NCI-H226 (cell line): ENCODE results near the gene RCAN1.
"Not testable (repeated sequence)": the region's sequence is repeated elsewhere in the genome, so short reads cannot be mapped to it uniquely, and the experiment has no call there.

ENCODE experiments used
- DNase-seq: peaks from one replicate; pipeline ENCODE4 v3.0.0-alpha.2; 2015

RCAN1 gene

DNA sequence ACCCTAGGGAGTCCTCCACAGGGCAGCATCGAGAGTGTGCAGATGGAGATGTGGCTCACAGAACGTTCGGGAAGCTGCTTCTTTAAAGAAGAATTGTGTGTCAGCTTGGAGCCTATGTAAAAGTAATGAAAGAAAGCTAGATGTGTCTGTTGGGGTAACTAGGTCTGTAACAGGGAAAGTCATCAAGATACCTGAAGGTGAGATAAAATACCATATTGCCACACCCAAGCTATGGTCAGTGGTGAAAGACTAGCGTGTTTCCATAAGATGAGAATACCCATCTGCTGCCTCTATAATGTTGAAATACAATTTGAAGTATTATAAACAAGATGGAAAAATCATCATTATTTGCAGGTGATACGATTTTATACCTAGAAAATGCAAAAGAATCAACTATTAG, 17.5 kb downstream of the RCAN1 start:
- no peak for DNase-seq

DNA sequence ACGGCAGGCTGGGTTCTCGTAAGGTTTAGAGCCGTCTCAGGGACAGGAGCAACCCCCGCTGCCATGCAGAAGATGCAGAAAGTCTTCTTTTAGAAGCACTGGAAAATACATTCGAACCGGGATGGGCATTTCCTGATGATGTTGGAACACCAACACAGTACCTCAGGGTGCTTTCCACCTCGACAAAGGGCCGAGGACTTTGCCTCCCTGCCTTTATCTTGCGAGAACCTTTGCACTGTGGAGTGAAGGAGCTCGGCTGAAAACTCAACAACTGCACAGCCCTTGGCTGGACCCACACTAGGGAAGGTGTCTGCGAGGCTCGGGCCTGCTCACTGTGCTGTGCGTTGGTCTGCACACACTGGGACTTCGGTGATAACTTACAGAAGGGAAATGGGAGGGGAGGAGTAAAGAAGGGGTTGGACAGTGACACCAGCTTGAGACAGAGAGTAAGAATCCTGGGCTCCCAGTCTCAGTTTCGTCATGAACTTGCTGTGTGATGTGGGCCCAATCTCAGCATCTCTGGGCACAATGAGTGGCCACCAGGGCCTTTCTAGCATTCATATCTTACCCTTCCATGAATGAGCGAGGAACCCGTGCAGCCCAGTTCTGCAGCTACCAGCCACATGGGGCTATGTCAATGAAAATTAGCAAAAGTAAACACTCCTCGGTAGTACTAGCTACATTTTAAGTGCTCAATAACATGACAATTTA, 18.2 kb downstream of the RCAN1 start:
- no peak for DNase-seq

- no peak for DNase-seq
Observed at GRCh38 chr21:34595457-34595856, 19.5 kb downstream of the RCAN1 start.

- no peak for DNase-seq
Observed at GRCh38 chr21:34594566-34595234, 20.2 kb downstream of the RCAN1 start.

- DNase-seq = no peak
Observed at GRCh38 chr21:34593954-34594531, 20.9 kb downstream of the RCAN1 start.

GRCh38 chr21:34593423-34593822, 21.5 kb downstream of the RCAN1 start:
- no peak for DNase-seq

- no peak for DNase-seq
Observed at GRCh38 chr21:34592120-34592955, 22.6 kb downstream of the RCAN1 start.

- no peak for DNase-seq
Observed at GRCh38 chr21:34590520-34590919, 24.4 kb downstream of the RCAN1 start.

- DNase-seq = no peak
Observed at GRCh38 chr21:34589511-34590282, 25.2 kb downstream of the RCAN1 start.

DNA sequence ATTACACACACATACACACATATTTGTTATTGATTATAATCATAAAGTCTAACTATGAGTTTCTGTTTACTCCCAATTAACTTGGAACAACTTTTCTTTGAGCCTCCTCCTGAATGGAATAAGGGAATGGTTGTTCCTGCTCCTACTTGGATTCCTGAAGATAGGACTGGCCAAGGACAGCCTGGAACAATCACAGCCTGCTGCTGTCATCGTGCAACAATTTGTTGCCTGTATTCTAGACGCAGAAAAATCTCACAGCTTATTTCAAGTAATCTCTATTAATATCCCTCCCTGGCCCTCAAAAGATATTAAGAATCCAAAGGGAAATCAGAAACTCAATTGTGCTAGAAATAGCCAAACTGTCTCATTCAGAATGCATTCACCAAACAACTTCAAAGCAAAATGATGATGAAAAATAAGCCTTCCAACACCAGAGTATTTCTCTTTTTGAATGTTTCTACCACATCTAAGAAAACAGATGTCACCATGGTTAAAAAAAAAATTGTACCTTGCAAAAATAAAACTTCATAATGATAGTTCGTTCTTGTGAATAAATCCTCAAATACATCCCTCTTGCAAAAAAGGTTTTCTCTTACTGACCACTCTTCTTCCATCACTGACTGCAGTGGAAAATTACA, 30.9 kb downstream of the RCAN1 start:
- DNase-seq = no peak

GRCh38 chr21:34582506-34583150, 32.3 kb downstream of the RCAN1 start:
- DNase-seq = peak; percentile 25

- DNase-seq = no peak
Observed at GRCh38 chr21:34580181-34580700, 34.7 kb downstream of the RCAN1 start.

DNA sequence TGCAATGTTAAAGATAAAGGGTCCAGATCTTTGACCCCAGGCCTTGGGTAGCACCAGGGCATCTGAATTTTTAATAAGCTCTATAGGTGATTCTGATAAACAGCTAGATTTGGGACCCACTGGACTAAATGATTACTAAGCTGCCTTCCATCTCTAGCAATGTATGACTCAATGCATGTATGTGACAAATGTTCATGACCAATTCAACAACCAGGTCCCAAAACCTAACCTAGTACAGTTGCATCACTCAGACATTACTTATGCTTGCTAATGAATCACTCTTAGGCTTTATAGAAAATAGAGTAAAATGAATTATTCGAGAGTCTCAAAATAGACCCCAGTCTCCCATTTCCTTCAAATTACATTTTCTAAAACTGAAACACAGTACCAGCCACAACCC, 35.5 kb downstream of the RCAN1 start:
- no peak for DNase-seq

- no peak for DNase-seq
Observed at GRCh38 chr21:34576041-34576511, 38.8 kb downstream of the RCAN1 start.

DNA sequence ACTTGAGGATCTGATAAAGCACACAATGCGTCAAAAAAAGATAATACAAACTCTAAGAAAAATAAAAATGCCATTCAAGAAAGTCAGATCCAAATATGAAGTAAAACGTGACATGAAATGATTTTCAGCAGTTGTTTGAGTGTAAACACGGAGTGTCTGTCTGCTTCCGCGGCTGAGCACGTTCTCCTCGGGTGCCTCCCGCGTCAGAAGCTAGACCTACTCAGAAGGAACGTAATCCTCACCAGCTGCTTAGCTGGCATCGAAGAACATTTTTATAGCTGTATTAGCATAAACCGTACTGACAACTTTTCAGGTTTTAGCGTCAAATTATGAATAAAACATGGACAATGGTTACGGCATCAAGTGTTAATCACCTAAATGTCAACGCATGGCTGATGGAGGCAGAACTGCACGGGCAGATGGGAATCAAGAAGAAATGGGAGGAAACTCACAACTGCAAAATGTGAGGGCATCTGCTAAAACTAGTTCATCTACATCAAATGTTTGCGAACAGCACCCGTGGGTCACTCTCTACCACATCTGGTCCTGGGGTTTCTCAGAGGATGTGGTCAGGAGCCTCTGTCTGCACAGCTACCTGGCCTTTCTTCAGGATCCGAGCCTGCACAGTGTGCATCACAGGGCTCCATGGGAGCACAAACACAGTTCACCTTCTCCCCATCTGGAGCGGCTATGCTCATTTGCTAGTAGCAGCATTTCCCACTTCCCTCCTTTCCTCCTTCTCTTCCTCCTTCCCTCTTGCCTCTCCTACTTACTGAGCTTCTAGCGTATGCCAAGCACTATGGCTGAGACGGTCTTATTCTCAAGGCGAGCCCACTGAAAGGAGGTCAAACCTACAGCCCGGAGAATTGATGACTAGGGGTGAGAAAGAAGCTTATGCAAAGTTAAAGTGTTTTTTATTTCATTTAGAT, 40.0 kb downstream of the RCAN1 start:
- DNase-seq = no peak

GRCh38 chr21:34571994-34572393, 42.9 kb downstream of the RCAN1 start:
- DNase-seq = no peak

DNA sequence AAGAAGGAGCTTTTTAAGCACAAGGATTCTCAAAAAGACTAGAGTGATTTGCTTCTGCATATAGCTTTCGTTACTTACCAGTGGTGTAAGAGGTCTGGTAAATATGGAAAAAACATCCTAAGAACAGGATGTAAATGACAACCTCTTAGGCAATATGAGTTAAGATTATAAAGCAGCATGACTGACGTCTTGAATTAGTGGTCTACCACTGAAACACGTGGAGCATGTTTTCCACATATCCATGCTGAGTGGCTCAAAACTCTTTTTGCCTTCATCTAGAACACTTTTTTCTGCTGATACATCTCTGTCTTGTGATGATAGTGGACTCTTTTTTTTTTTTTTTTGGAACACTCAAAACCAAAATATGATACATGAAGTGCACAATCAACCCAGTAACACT, 44.6 kb downstream of the RCAN1 start:
- DNase-seq = no peak

DNA sequence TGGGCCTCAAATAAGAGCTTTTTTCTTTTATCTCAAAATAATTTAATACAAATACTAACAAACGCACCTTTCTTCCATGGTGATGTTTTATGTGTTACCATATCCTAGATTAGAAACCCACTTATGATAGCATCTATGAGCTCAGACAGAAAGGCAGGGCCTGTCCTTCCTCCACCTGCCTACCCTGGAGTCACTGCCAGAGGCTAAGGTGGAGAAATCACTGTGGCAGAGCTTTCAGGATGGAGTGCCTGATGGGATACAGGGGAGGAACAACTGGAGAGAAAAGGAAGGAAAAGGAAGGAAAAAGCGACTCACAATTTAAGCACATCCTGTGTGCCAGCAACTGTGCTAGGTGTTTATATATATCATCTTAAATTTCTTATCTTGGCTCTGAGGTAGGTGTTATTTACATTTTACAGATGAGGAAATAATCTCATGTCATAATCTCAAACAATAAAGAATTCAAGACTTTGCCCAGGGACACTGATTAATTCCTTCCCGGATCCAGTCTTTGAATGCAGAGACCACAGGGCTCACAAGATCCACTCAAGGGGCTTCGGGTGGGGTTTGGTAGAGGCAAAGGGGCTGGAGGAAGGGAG, 45.4 kb downstream of the RCAN1 start:
- DNase-seq = no peak

- DNase-seq = not testable (repeated sequence)
Observed at GRCh38 chr21:34568801-34569200, 46.1 kb downstream of the RCAN1 start.
